Epithelial cell of umbilical artery (primary cell): ENCODE results near the gene SIDT1. TPM values are rescaled to one million over a fixed set of nuclear protein-coding genes. Genes with fewer than 3 reads are reported as not detected.

Experiments
- total RNA-seq: library from RNA; depleted of rRNA; stranded (reverse); fragments of >200 nt; gene quantifications from 2 replicates; pipeline ENCODE4 v1.2.3, GENCODE V29; 2014

SIDT1 gene
- total RNA-seq = 0.32 TPM in 1 of 2 replicates, not detected in the other

GRCh38 chr3:113531826-113532697 lies at the start of gene SIDT1:
Gene SIDT1, plus strand, starts transcription at chr3:113532555. Its CDS starts 467 bp downstream, at chr3:113533022.

Other genes with a start within 250 kb of the SIDT1 start
- 0.61 and 1.9 TPM in 2 replicates for gene CFAP44, start 91.1 kb upstream of the SIDT1 start, total RNA-seq
- gene SPICE1, start 17.4 kb upstream of the SIDT1 start, total RNA-seq = 7.8 and 12.9 TPM in 2 replicates
- gene USF3, start 164.1 kb downstream of the SIDT1 start, total RNA-seq = 3.6 and 4.1 TPM in 2 replicates
- gene NAA50, start 213.7 kb downstream of the SIDT1 start, total RNA-seq = 154 and 197 TPM in 2 replicates
- gene ATP6V1A, start 214.5 kb downstream of the SIDT1 start, total RNA-seq = 131 and 195 TPM in 2 replicates